ENCODE measurements around the gene GPR139.

The GPR139 gene

GRCh38 chr16:20073203-20074098, at the start of gene GPR139:
GPR139 (minus strand) TSS chr16:20073890; CDS start chr16:20073616, 274 bp downstream.
- DNase-seq (ENCODE audit: low spot score): no peak

- DNase-seq (ENCODE audit: low spot score): no peak
Measured at GRCh38 chr16:20122011-20122410, 48.3 kb upstream of the GPR139 start.

GRCh38 chr16:20114356-20114755, 40.7 kb upstream of the GPR139 start:
- no peak for DNase-seq (ENCODE audit: low spot score)

- no peak for DNase-seq (ENCODE audit: low spot score)
Measured at GRCh38 chr16:20111143-20111542, 37.5 kb upstream of the GPR139 start.

- no peak for DNase-seq (ENCODE audit: low spot score)
Measured at GRCh38 chr16:20107083-20107482, 33.4 kb upstream of the GPR139 start.

- DNase-seq (ENCODE audit: low spot score): no peak
Measured at GRCh38 chr16:20104563-20105183, 31.0 kb upstream of the GPR139 start.

GRCh38 chr16:20102521-20102920, 28.8 kb upstream of the GPR139 start:
- DNase-seq (ENCODE audit: low spot score): no peak

GRCh38 chr16:20102021-20102420, 28.3 kb upstream of the GPR139 start:
- DNase-seq (ENCODE audit: low spot score): no peak

- no peak for DNase-seq (ENCODE audit: low spot score)
Measured at GRCh38 chr16:20099375-20099774, 25.7 kb upstream of the GPR139 start.

GRCh38 chr16:20094157-20094556, 20.5 kb upstream of the GPR139 start:
- DNase-seq (ENCODE audit: low spot score): no peak

- DNase-seq (ENCODE audit: low spot score): no peak
Measured at GRCh38 chr16:20089246-20089965, 15.7 kb upstream of the GPR139 start.

GRCh38 chr16:20084624-20085226, 11.0 kb upstream of the GPR139 start:
- DNase-seq (ENCODE audit: low spot score): no peak

- no peak for DNase-seq (ENCODE audit: low spot score)
Measured at GRCh38 chr16:20079106-20079505, 5.4 kb upstream of the GPR139 start.

- no peak for DNase-seq (ENCODE audit: low spot score)
Measured at GRCh38 chr16:20075243-20075642, 1.6 kb upstream of the GPR139 start.

- no peak for DNase-seq (ENCODE audit: low spot score)
Measured at GRCh38 chr16:20074099-20074991, 655 bp upstream of the GPR139 start.

- no peak for DNase-seq (ENCODE audit: low spot score)
Measured at GRCh38 chr16:20072874-20073202, 852 bp downstream of the GPR139 start.

- DNase-seq (ENCODE audit: low spot score): no peak
Measured at GRCh38 chr16:20072146-20072873, 1.4 kb downstream of the GPR139 start.

GRCh38 chr16:20064931-20065330, 8.8 kb downstream of the GPR139 start:
- no peak for DNase-seq (ENCODE audit: low spot score)

- no peak for DNase-seq (ENCODE audit: low spot score)
Measured at GRCh38 chr16:20064520-20064919, 9.2 kb downstream of the GPR139 start.

GRCh38 chr16:20061132-20061531, 12.6 kb downstream of the GPR139 start:
- DNase-seq (ENCODE audit: low spot score): no peak

- no peak for DNase-seq (ENCODE audit: low spot score)
Measured at GRCh38 chr16:20056436-20056835, 17.3 kb downstream of the GPR139 start.
